ENCODE results near the gene KIRREL3. TPM values are rescaled to one million over a fixed set of nuclear protein-coding genes. Genes with fewer than 3 reads are reported as not detected.

Gene KIRREL3
- total and polyA plus RNA-seq, 2 donors (not counting 3 experiments of a cell fraction or from before 2014, with no cell fraction given): not detected

- no peak for DNase-seq (ENCODE audit: low read depth, low spot score)
- Histone ChIP-seq H3K4me3 (replicated peaks in 1 of 3; ENCODE audit: insufficient read depth in 1 of 3, low read depth in 1 of 3, low read length in 3 of 3) (no peak overlapping the region), H3K9me1 (replicated peaks; ENCODE audit: control insufficient read depth, extremely low read depth, insufficient read depth, low read length) (no peaks in the 10 kb centered on the region), H3K9me3 (replicated peaks; ENCODE audit: control insufficient read depth, insufficient read depth, low read length) (peaks cover 2% of the 10 kb centered on the region), H3K4me2 (ENCODE audit: insufficient read depth, low read length) (no peak overlapping the region), H3K79me2 (ENCODE audit: control insufficient read depth, insufficient read depth, low read length) (no peaks in the 10 kb centered on the region), H3K36me3 (ENCODE audit: control insufficient read depth in 2 of 2, extremely low read depth in 1 of 2, insufficient read depth in 2 of 2, low read length in 2 of 2) (no peaks in the 10 kb centered on the region), H2AFZ (ENCODE audit: low read depth, low read length) (no peak overlapping the region), H3K27me3 (ENCODE audit: control insufficient read depth in 2 of 2, insufficient read depth in 2 of 2, low read length in 2 of 2) (no peaks in the 10 kb centered on the region), H3K9ac (replicated peaks; ENCODE audit: extremely low read depth, insufficient read depth, low read length) (no peak overlapping the region), H4K20me1 (replicated peaks; ENCODE audit: control insufficient read depth, extremely low read depth, insufficient read depth, low read length) (no peaks in the 10 kb centered on the region), H3K4me1 (ENCODE audit: control insufficient read depth, extremely low read depth, insufficient read depth, low read length) (no peaks in the 10 kb centered on the region), H3K27ac (ENCODE audit: insufficient read depth, low read depth, low read length) (no peak overlapping the region)
- POLR2A ChIA-PET: interaction anchor here (0.7 kb wide), 1 partner anchor 169 kb away, joined by 4 read pairs; no protein-coding TSS in a partner anchor
- TF ChIP-seq POLR2A (IDR thresholded peaks at IDR 0.05; ENCODE audit: low read depth, low read length) (no peak), CTCF (IDR thresholded peaks at IDR 0.05; ENCODE audit: extremely low read depth in 1 of 2, insufficient read depth in 1 of 2, low read depth in 1 of 2, low read length in 2 of 2) (no peak), FOS (IDR thresholded peaks at IDR 0.05; ENCODE audit: borderline replicate concordance, insufficient read depth, low read length) (no peak), MYC (IDR thresholded peaks at IDR 0.05; ENCODE audit: low read depth, low read length) (no peak), JUN (IDR thresholded peaks at IDR 0.05; ENCODE audit: borderline replicate concordance, insufficient read depth, insufficient read length, low read depth) (no peak), GATA2 (IDR thresholded peaks at IDR 0.05; ENCODE audit: insufficient read depth, insufficient read length, low read depth, low read length) (no peak), MAX (IDR thresholded peaks at IDR 0.05; ENCODE audit: insufficient read depth, insufficient read length) (no peak), POLR2AphosphoS5 (IDR thresholded peaks at IDR 0.05; ENCODE audit: insufficient read depth, low read depth, low read length) (no peak), EZH2 (IDR thresholded peaks at IDR 0.05; ENCODE audit: borderline replicate concordance, low read depth, low read length, severe bottlenecking) (no peak)
- dilution Hi-C loops (cut with MboI; ENCODE audit: extremely low pct_ligation_motif_present, low sequenced_read_pairs): no loop called here
- FAIRE-seq: no peak
- CTCF ChIA-PET: no interaction called here
- intact Hi-C loops (cut with micrococcal nuclease): no loop called here
- BruUV-seq (replicated peaks): no TSS peak
These were observed 305.3 kb downstream of the KIRREL3 start for GRCh38 chr11:126695293-126695692.

Measured in endothelial cell of umbilical vein (primary cell).